H9 (cell line): ENCODE measurements around the gene SNRPD3. TPM values are rescaled to one million over a fixed set of nuclear protein-coding genes. Genes with fewer than 3 reads are reported as not detected.

Experiments
- DNase-seq: peaks from one replicate; pipeline ENCODE4 v3.0.0-alpha.2; 2017
- H2AFZ ChIP-seq: one replicate; pipeline ENCODE4 v1.6.1; 2013; ENCODE audit warnings: mild to moderate bottlenecking, low read length, control low read depth, moderate library complexity
- H2AK5ac ChIP-seq: 2 replicates; pipeline ENCODE4 v1.6.1; 2013; ENCODE audit warnings: low read length, control low read depth, mixed read lengths; ENCODE audit not compliant: insufficient read length
- H2BK120ac ChIP-seq: one replicate; pipeline ENCODE4 v1.6.1; 2013; ENCODE audit warnings: low read depth, mild to moderate bottlenecking, low read length, control low read depth, inconsistent platforms; ENCODE audit not compliant: poor library complexity, severe bottlenecking
- H2BK12ac ChIP-seq: 2 replicates; pipeline ENCODE4 v1.6.1; 2013; ENCODE audit warnings: low read length, control low read depth, mixed read lengths, low read depth; ENCODE audit not compliant: insufficient read length
- H2BK15ac ChIP-seq: 2 replicates; pipeline ENCODE4 v1.6.1; 2013; ENCODE audit warnings: low read depth, low read length, control low read depth
- H2BK20ac ChIP-seq: one replicate; pipeline ENCODE4 v1.6.1; 2013; ENCODE audit warnings: low read depth, mild to moderate bottlenecking, low read length, control low read depth, inconsistent platforms; ENCODE audit not compliant: poor library complexity, severe bottlenecking
- H2BK5ac ChIP-seq: 2 replicates; pipeline ENCODE4 v1.6.1; 2013; ENCODE audit warnings: low read length, control low read depth, mixed read lengths; ENCODE audit not compliant: insufficient read length
- H3K14ac ChIP-seq: 2 replicates; pipeline ENCODE4 v1.6.1; 2013; ENCODE audit warnings: low read length, control low read depth; ENCODE audit not compliant: insufficient read depth
- H3K18ac ChIP-seq: 2 replicates; pipeline ENCODE4 v1.6.1; 2013; ENCODE audit warnings: low read depth, mild to moderate bottlenecking, mixed read lengths, low read length, control low read depth; ENCODE audit not compliant: insufficient read length
- H3K23ac ChIP-seq: 2 replicates; pipeline ENCODE4 v1.6.1; 2013; ENCODE audit warnings: low read length, control low read depth, mixed read lengths, low read depth; ENCODE audit not compliant: insufficient read length
- H3K23me2 ChIP-seq: 2 replicates; pipeline ENCODE4 v1.6.1; 2013; ENCODE audit warnings: low read depth, mild to moderate bottlenecking, mixed read lengths, low read length, control low read depth; ENCODE audit not compliant: insufficient read length, poor library complexity, severe bottlenecking
- H3K27ac ChIP-seq: 2 replicates; pipeline ENCODE4 v1.5.1; 2013; ENCODE audit warnings: low read length, control low read depth, mixed read lengths, low read depth; ENCODE audit not compliant: insufficient read length
- H3K27me3 ChIP-seq: 2 replicates; pipeline ENCODE4 v1.6.1; 2013; ENCODE audit warnings: low read length, control low read depth, inconsistent platforms; ENCODE audit not compliant: insufficient read depth
- H3K4ac ChIP-seq: 2 replicates; pipeline ENCODE4 v1.6.1; 2013; ENCODE audit warnings: low read depth, mild to moderate bottlenecking, control low read depth, inconsistent platforms, low read length, moderate library complexity
- H3K4me1 ChIP-seq: 2 replicates; pipeline ENCODE4 v1.6.1; 2013; ENCODE audit warnings: low read length, control low read depth, inconsistent platforms; ENCODE audit not compliant: insufficient read depth
- H3K4me2 ChIP-seq: 2 replicates; pipeline ENCODE4 v1.6.1; 2013; ENCODE audit warnings: low read length, control low read depth, mixed read lengths; ENCODE audit not compliant: insufficient read length, insufficient read depth
- H3K56ac ChIP-seq: 2 replicates; pipeline ENCODE4 v1.6.1; 2013; ENCODE audit warnings: low read depth, mild to moderate bottlenecking, mixed read lengths, low read length, control low read depth; ENCODE audit not compliant: insufficient read length
- H3K79me1 ChIP-seq: 2 replicates; pipeline ENCODE4 v1.6.1; 2013; ENCODE audit warnings: low read depth, mild to moderate bottlenecking, moderate library complexity, low read length, control low read depth, inconsistent platforms; ENCODE audit not compliant: insufficient read depth, poor library complexity, severe bottlenecking
- H3K79me2 ChIP-seq: 2 replicates; pipeline ENCODE4 v1.6.1; 2013; ENCODE audit warnings: low read length, control low read depth, inconsistent platforms; ENCODE audit not compliant: insufficient read depth
- H3K9ac ChIP-seq: 2 replicates; pipeline ENCODE4 v1.6.1; 2013; ENCODE audit warnings: low read length, control low read depth, mixed read lengths; ENCODE audit not compliant: insufficient read length; ENCODE audit errors: extremely low read depth
- H3K9me3 ChIP-seq: one replicate; pipeline ENCODE4 v1.6.1; 2013; ENCODE audit warnings: low read depth, low read length, inconsistent platforms; ENCODE audit not compliant: control insufficient read depth
- H3T11ph ChIP-seq: one replicate; pipeline ENCODE4 v1.6.1; 2013; ENCODE audit warnings: mild to moderate bottlenecking, low read length, control low read depth, inconsistent platforms
- H4K20me1 ChIP-seq: one replicate; pipeline ENCODE4 v1.6.1; 2013; ENCODE audit not compliant: control insufficient read depth, insufficient read length, insufficient read depth
- H4K5ac ChIP-seq: 2 replicates; pipeline ENCODE4 v1.6.1; 2013; ENCODE audit warnings: low read depth, mild to moderate bottlenecking, mixed read lengths, low read length, control low read depth; ENCODE audit not compliant: insufficient read length
- H4K8ac ChIP-seq: replicated peaks from 2 replicates; pipeline ENCODE4 v1.6.1; 2013; ENCODE audit warnings: low read length, control low read depth, mixed read lengths, low read depth; ENCODE audit not compliant: insufficient read length
- H4K91ac ChIP-seq: 2 replicates; pipeline ENCODE4 v1.6.1; 2013; ENCODE audit warnings: low read depth, mild to moderate bottlenecking, moderate library complexity, mixed read lengths, low read length, control low read depth; ENCODE audit not compliant: insufficient read length
- H3K27ac Mint-ChIP-seq, 3 experiments: 2 replicates in 2 of 3; 3 replicates in 1 of 3; pipeline ENCODE4 v1.8.0; 2020 to 2021; ENCODE audit warnings: mixed read lengths in 3 of 3, mild to moderate bottlenecking in 1 of 3, moderate library complexity in 1 of 3
- H3K27me3 Mint-ChIP-seq: 2 replicates; pipeline ENCODE4 v1.8.0; 2021; ENCODE audit warnings: low read depth, mild to moderate bottlenecking, moderate library complexity, mixed read lengths
- H3K36me3 Mint-ChIP-seq, 3 experiments: 2 replicates in 2 of 3; 3 replicates in 1 of 3; pipeline ENCODE4 v1.8.0; 2020 to 2021; ENCODE audit warnings: low read depth in 3 of 3, mixed read lengths in 3 of 3; ENCODE audit not compliant: insufficient read depth in 1 of 3
- H3K4me1 Mint-ChIP-seq, 2 experiments: 2 replicates each; pipeline ENCODE4 v1.8.0; 2020; ENCODE audit warnings: mixed read lengths in 2 of 2
- H3K4me3 Mint-ChIP-seq, 2 experiments: 2 replicates in 1 of 2; 3 replicates in 1 of 2; pipeline ENCODE4 v1.8.0; 2020 to 2021; ENCODE audit warnings: mild to moderate bottlenecking in 2 of 2, mixed read lengths in 2 of 2, moderate library complexity in 1 of 2
- H3K9me3 Mint-ChIP-seq, 2 experiments: 2 replicates in 1 of 2; 3 replicates in 1 of 2; pipeline ENCODE4 v1.8.0; 2020; ENCODE audit warnings: mild to moderate bottlenecking in 2 of 2, mixed read lengths in 2 of 2, moderate library complexity in 1 of 2
- CTCF ChIP-seq: fragments of 200-600 bp; sonication (generic); conservative IDR thresholded peaks from 3 replicates; pipeline ENCODE4 v1.8.0; 2021; ENCODE audit warnings: antibody characterized with exemption, mild to moderate bottlenecking
- WGBS: extraction: QIAGEN DNeasy Blood & Tissue Kit; methylation state at CpG from one replicate; pipeline ENCODE4 v1.1.7; 2013; ENCODE audit warnings: missing lambda C conversion rate, low lambda C conversion rate, mixed read lengths; ENCODE audit not compliant: insufficient read length; ENCODE audit errors: extremely low coverage; 5-methylcytosine and 5-hydroxymethylcytosine counted together
- total RNA-seq: library from RNA; stranded (reverse); gene quantifications from 2 replicates; pipeline ENCODE4 v1.2.1, GENCODE V29; 2021

The SNRPD3 gene
- total RNA-seq, 1 experiment from 2014 or later: 212 TPM

- Histone ChIP-seq H3K79me2 (no peaks in the 10 kb centered on the region), H3T11ph (no peak overlapping the region), H2BK5ac (no peak overlapping the region), H2BK120ac (no peak overlapping the region), H2BK15ac (no peak overlapping the region), H3K27me3 (no peaks in the 10 kb centered on the region), H4K5ac (no peak overlapping the region), H3K9me3 (no peaks in the 10 kb centered on the region), H4K20me1 (no peaks in the 10 kb centered on the region), H2AK5ac (no peak overlapping the region), H3K27ac (no peak overlapping the region), H2AFZ (no peak overlapping the region), H3K18ac (no peak overlapping the region), H4K8ac (no peak overlapping the region), H3K14ac (no peak overlapping the region), H3K23ac (no peak overlapping the region), H4K91ac (no peak overlapping the region), H3K79me1 (no peaks in the 10 kb centered on the region), H3K4ac (no peak overlapping the region), H3K23me2 (no peaks in the 10 kb centered on the region), H3K9ac (no peak overlapping the region), H2BK20ac (no peak overlapping the region), H3K4me2 (no peak overlapping the region), H3K56ac (no peak overlapping the region), H3K4me1 (no peaks in the 10 kb centered on the region), H2BK12ac (no peak overlapping the region)
- no peak for DNase-seq
- Mint-ChIP-seq H3K4me1 (peaks cover 0 to 2% of the 10 kb centered on the region in 2 experiments; a peak in 1 of 4 replicates), H3K9me3 (no peaks in the 10 kb centered on the region), H3K27me3 (no peaks in the 10 kb centered on the region; the same call in 1 of the 2 replicates), H3K36me3 (peaks cover 0 to 8% (median 7%) of the 10 kb centered on the region in 3 experiments; a peak in 3 of 7 replicates), H3K4me3 (no peak overlapping the region; a peak in 1 of 5 replicates), H3K27ac (peak overlapping the region; percentile 18 to 80 (median 65); a peak in 4 of 7 replicates)
- no peak for TF ChIP-seq CTCF
- WGBS: no CpG with 5 or more reads among the region's 5 CpGs
These were observed 28.5 kb downstream of the SNRPD3 start for GRCh38 chr22:24584166-24584790.
